Midbrain (tissue), 1 donor: ENCODE measurements around the gene IGFBP4.
A peak's percentile ranks its signal among the peaks of the same experiment; 100 is the strongest.
"Not testable (repeated sequence)": the region's sequence is repeated elsewhere in the genome, so short reads cannot be mapped to it uniquely, and the experiment has no call there.

ENCODE experiments used
- DNase-seq: peaks from one replicate; lab custom pipeline; 2025; lab: John Stamatoyannopoulos, UW

IGFBP4 gene

GRCh38 chr17:40443196-40443987, at the start of gene IGFBP4:
IGFBP4 (plus strand) TSS chr17:40443450; CDS start chr17:40443736, 286 bp downstream.
- DNase-seq: peak; percentile 63

GRCh38 chr17:40399185-40399584, 44.1 kb upstream of the IGFBP4 start:
- peak; percentile 15 for DNase-seq

GRCh38 chr17:40402668-40403067, 40.6 kb upstream of the IGFBP4 start:
- DNase-seq: no peak

- no peak for DNase-seq
These were observed 39.2 kb upstream of the IGFBP4 start for GRCh38 chr17:40404003-40404402.

GRCh38 chr17:40407460-40407859, 35.8 kb upstream of the IGFBP4 start:
- DNase-seq: no peak

- DNase-seq: not testable (repeated sequence)
These were observed 33.7 kb upstream of the IGFBP4 start for GRCh38 chr17:40409540-40409939.

GRCh38 chr17:40410082-40410481, 33.2 kb upstream of the IGFBP4 start:
- DNase-seq: no peak

- DNase-seq: no peak
These were observed 31.4 kb upstream of the IGFBP4 start for GRCh38 chr17:40411821-40412220.

GRCh38 chr17:40412880-40413279, 30.4 kb upstream of the IGFBP4 start:
- DNase-seq: no peak

- DNase-seq: not testable (repeated sequence)
These were observed 28.9 kb upstream of the IGFBP4 start for GRCh38 chr17:40414312-40414711.

- DNase-seq: peak; percentile 11
These were observed 27.9 kb upstream of the IGFBP4 start for GRCh38 chr17:40415390-40415789.

- DNase-seq: no peak
These were observed 26.6 kb upstream of the IGFBP4 start for GRCh38 chr17:40416671-40417070.

- DNase-seq: no peak
These were observed 26.0 kb upstream of the IGFBP4 start for GRCh38 chr17:40417258-40417608.

- peak; percentile 99 for DNase-seq
These were observed 25.4 kb upstream of the IGFBP4 start, which contains the start of gene TOP2A for GRCh38 chr17:40417609-40418427. TOP2A (minus strand) TSS chr17:40417896; CDS start chr17:40417791, 105 bp downstream.

- DNase-seq: no peak
These were observed 24.9 kb upstream of the IGFBP4 start for GRCh38 chr17:40418428-40418706.

- DNase-seq: no peak
These were observed 23.5 kb upstream of the IGFBP4 start for GRCh38 chr17:40419559-40420331.

- no peak for DNase-seq
These were observed 20.1 kb upstream of the IGFBP4 start for GRCh38 chr17:40422990-40423633.

- DNase-seq: no peak
These were observed 17.5 kb upstream of the IGFBP4 start for GRCh38 chr17:40425741-40426140.

- DNase-seq: no peak
These were observed 16.2 kb upstream of the IGFBP4 start for GRCh38 chr17:40427002-40427491.

GRCh38 chr17:40430272-40431230, 12.7 kb upstream of the IGFBP4 start:
- no peak for DNase-seq

- DNase-seq: no peak
These were observed 12.0 kb upstream of the IGFBP4 start for GRCh38 chr17:40431231-40431602.
